ENCODE data around the gene SCD. TPM values are rescaled to one million over a fixed set of nuclear protein-coding genes. Genes with fewer than 3 reads are reported as not detected.
"Not testable (repeated sequence)": the region's sequence is repeated elsewhere in the genome, so short reads cannot be mapped to it uniquely, and the experiment has no call there.

SCD gene
- total and polyA plus RNA-seq, 2 of the 13 experiments (the other 11 are each of a cell fraction or from before 2014, with no cell fraction given): 492 to 512 TPM

GRCh38 chr10:100374677-100375353 lies 27.8 kb downstream of the SCD start (continued):
- TF ChIP-seq HNF1A (IDR thresholded peaks at IDR 0.05; ENCODE audit: low read depth) (peak; percentile 52), HNF1A (CRISPR knock-in tag; IDR thresholded peaks at IDR 0.05; ENCODE audit: borderline replicate concordance) (peak; percentile 62; the same call in 1 of the 2 replicates), POLR2AphosphoS5 (IDR thresholded peaks at IDR 0.05; ENCODE audit: low read depth, low read length) (peak; percentile 56), MIXL1 (CRISPR knock-in tag; IDR thresholded peaks at IDR 0.05) (0 out of 2 replicates have a peak, but pooled peaks have one; percentile 7), ZNF264 (CRISPR knock-in tag; IDR thresholded peaks at IDR 0.05) (0 out of 2 replicates have a peak, but pooled peaks have one; percentile 22), ZMYM2 (CRISPR knock-in tag; IDR thresholded peaks at IDR 0.05) (peak; percentile 60; the same call in 1 of the 2 replicates), PHF8 (CRISPR knock-in tag; IDR thresholded peaks at IDR 0.05) (0 out of 2 replicates have a peak, but pooled peaks have one; percentile 16), CREB1 (CRISPR knock-in tag; IDR thresholded peaks at IDR 0.05) (peak; percentile 42; the same call in 1 of the 2 replicates)
- TF ChIP-seq, protein P1, sequence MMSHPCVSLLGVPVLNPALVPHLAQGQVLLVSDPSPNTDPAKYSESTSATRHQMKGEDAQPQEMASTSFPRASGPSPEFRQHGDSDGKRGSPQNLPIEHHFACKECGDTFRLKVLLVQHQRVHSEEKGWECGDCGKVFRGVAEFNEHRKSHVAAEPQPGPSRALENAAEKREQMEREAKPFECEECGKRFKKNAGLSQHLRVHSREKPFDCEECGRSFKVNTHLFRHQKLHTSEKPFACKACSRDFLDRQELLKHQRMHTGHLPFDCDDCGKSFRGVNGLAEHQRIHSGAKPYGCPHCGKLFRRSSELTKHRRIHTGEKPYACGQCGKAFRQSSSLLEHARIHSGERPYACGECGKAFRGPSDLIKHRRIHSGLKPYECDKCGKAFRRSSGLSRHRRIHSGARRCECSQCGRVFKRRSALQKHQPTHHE (CRISPR knock-in tag; IDR thresholded peaks at IDR 0.05; ENCODE audit: borderline replicate concordance): 0 out of 2 replicates have a peak, but pooled peaks have one; percentile 1
- not testable (repeated sequence) for TF ChIP-seq CREB1 (IDR thresholded peaks at IDR 0.05)

GRCh38 chr10:100376656-100377055 lies 29.6 kb downstream of the SCD start:
- in situ Hi-C loops (cut with HindIII; ENCODE audit: extremely low pct_ligation_motif_present, low pct_unique_long_range_greater_than_20kb); H3K27me3 ChIP-seq (ENCODE audit: control insufficient read depth in 1 of 2, insufficient read depth in 2 of 2, low read length in 2 of 2); H3K9me3 ChIP-seq (ENCODE audit: low read length); H4K20me1 ChIP-seq (ENCODE audit: insufficient read depth, low read length); H2AFZ ChIP-seq (ENCODE audit: low read length); FAIRE-seq; H3K27ac ChIP-seq (ENCODE audit: extremely low read length, insufficient read depth, low read length); DNase-seq (ENCODE audit: low spot score); H3K4me3 ChIP-seq (replicated peaks in 1 of 3; ENCODE audit: insufficient read depth in 1 of 3, low read depth in 2 of 3, low read length in 3 of 3); ATAC-seq; H3K9ac ChIP-seq (ENCODE audit: insufficient read depth, low read depth, low read length); BruUV-seq (replicated peaks); CTCF ChIA-PET (ENCODE audit: low intra/inter-chr PET ratio, low total read pairs); H3K36me3 ChIP-seq (replicated peaks in 1 of 2; ENCODE audit: control insufficient read depth in 1 of 2, insufficient read depth in 2 of 2, low read length in 2 of 2): not testable (repeated sequence)
- WGBS (ENCODE audit: low lambda C conversion rate): 88% methylated on average over 5 of the region's 6 CpGs
- peaks cover 30% of the 10 kb centered on the region for H3K79me2 ChIP-seq (ENCODE audit: insufficient read depth, low read length)
- intact Hi-C loops (cut with micrococcal nuclease; ENCODE audit: unreplicated experiment): loop anchor here (10.0 kb wide), 1 partner anchor 48 kb away; no protein-coding TSS in a partner anchor
- peak overlapping the region; percentile 38; the same call in 1 of the 2 replicates for H3K4me2 ChIP-seq (ENCODE audit: low read depth, low read length)
- POLR2A ChIA-PET: interaction anchor here (6.4 kb wide), 1 partner anchor 31 kb away, joined by 287 read pairs; the partner anchor contains the start of gene SCD
- peaks cover 24% of the 10 kb centered on the region for H3K4me1 ChIP-seq (ENCODE audit: insufficient read depth, low read length)
